GM23338 (cell line): ENCODE measurements around the gene PUS7.

ENCODE experiments used
- CREB1 ChIP-seq: fragments of 250-450 bp; sonication (Bioruptor Pico); IDR thresholded peaks from 2 replicates; pipeline ENCODE4 v1.5.0; 2020; ENCODE audit warnings: low read depth, mild to moderate bottlenecking, moderate library complexity
- CTCF ChIP-seq, 2 experiments: fragments of 200-600 bp in 1 of 2; sonication (generic) in 1 of 2; conservative IDR thresholded peaks; 2 replicates each; pipeline versions ENCODE4 v1.5.1 to v1.6.1; 2016 to 2017; ENCODE audit warnings: antibody characterized with exemption in 2 of 2, low read depth in 2 of 2, mild to moderate bottlenecking in 2 of 2, moderate library complexity in 1 of 2
- ETS1 ChIP-seq: IDR thresholded peaks from 2 replicates; pipeline ENCODE4 v1.6.1; 2016; ENCODE audit warnings: antibody characterized with exemption
- EZH2 ChIP-seq: fragments of 200-600 bp; sonication (generic); IDR thresholded peaks from one replicate; pipeline ENCODE4 v1.8.0; 2017; ENCODE audit warnings: antibody characterized with exemption, mild to moderate bottlenecking, low read depth; ENCODE audit not compliant: unreplicated experiment
- EZH2phosphoT487 ChIP-seq: fragments of 200-600 bp; sonication (generic); IDR thresholded peaks from one replicate; pipeline ENCODE4 v1.8.1; 2018; ENCODE audit warnings: antibody characterized with exemption; ENCODE audit not compliant: unreplicated experiment
- JUNB ChIP-seq: IDR thresholded peaks from one replicate; pipeline ENCODE4 v1.6.1; 2016; ENCODE audit warnings: antibody characterized with exemption; ENCODE audit not compliant: unreplicated experiment
- NANOG ChIP-seq: IDR thresholded peaks from 2 replicates; pipeline ENCODE4 v1.6.1; 2016; ENCODE audit warnings: antibody characterized with exemption, borderline replicate concordance
- POLR2AphosphoS5 ChIP-seq: IDR thresholded peaks from 2 replicates; pipeline ENCODE4 v1.6.1; 2016; ENCODE audit warnings: antibody characterized with exemption, low read depth
- REST ChIP-seq: IDR thresholded peaks from one replicate; pipeline ENCODE4 v1.6.1; 2018; ENCODE audit warnings: antibody characterized with exemption; ENCODE audit not compliant: unreplicated experiment
- STAT1 ChIP-seq: IDR thresholded peaks from one replicate; pipeline ENCODE4 v1.6.1; 2016; ENCODE audit warnings: antibody characterized with exemption; ENCODE audit not compliant: unreplicated experiment
- ZNF331 ChIP-seq: fragments of 250-450 bp; sonication (Bioruptor Pico); IDR thresholded peaks from 2 replicates; pipeline ENCODE4 v1.5.0; 2020; ENCODE audit warnings: low read depth, mild to moderate bottlenecking, moderate library complexity

GRCh38 chr7:105457619-105458225 is 64.3 kb downstream of the PUS7 start:
- no peak for TF ChIP-seq CTCF (conservative IDR thresholded peaks at IDR 0.05; ENCODE audit: low read depth in 2 of 2)
- no peak for TF ChIP-seq CREB1
- no peak for TF ChIP-seq POLR2AphosphoS5
- TF ChIP-seq EZH2, result no peak
- no peak for TF ChIP-seq REST
- no peak for TF ChIP-seq NANOG
- TF ChIP-seq EZH2phosphoT487, result no peak
- no peak for TF ChIP-seq JUNB
- no peak for TF ChIP-seq ZNF331 (CRISPR knock-in tag)
- TF ChIP-seq ETS1, result no peak
- TF ChIP-seq STAT1, result no peak
